K562 (cell line): Measurements from ENCODE around the gene LTBP4. TPM values are rescaled to one million over a fixed set of nuclear protein-coding genes. Genes with fewer than 3 reads are reported as not detected.

Experiments
- BHLHE40 ChIP-seq: IDR thresholded peaks from 2 replicates; pipeline ENCODE4 v1.6.1; 2011; ENCODE audit warnings: low read length, improper control_type of control experiment
- CAMTA2 ChIP-seq: fragments of 250-450 bp; sonication (Bioruptor Pico); conservative IDR thresholded peaks from 2 replicates; pipeline ENCODE4 v1.5.1; 2022
- CHCHD3 ChIP-seq: fragments of 250-450 bp; sonication (Bioruptor Pico); IDR thresholded peaks from 2 replicates; pipeline ENCODE4 v2.1.2; 2022; ENCODE audit warnings: mild to moderate bottlenecking
- E2F6 ChIP-seq, 2 experiments: IDR thresholded peaks; 2 replicates each; pipeline ENCODE4 v1.6.1; 2011; ENCODE audit warnings: borderline replicate concordance in 1 of 2, control low read depth in 1 of 2, low read depth in 1 of 2, low read length in 1 of 2, mild to moderate bottlenecking in 1 of 2, mixed read lengths in 1 of 2, moderate library complexity in 1 of 2; ENCODE audit not compliant: insufficient read depth in 1 of 2, insufficient read length in 1 of 2, poor library complexity in 1 of 2, severe bottlenecking in 1 of 2; ENCODE audit errors: extremely low read depth in 1 of 2
- ELK3 ChIP-seq: fragments of 450-650 bp; formaldehyde crosslinking; IDR thresholded peaks from 2 replicates; pipeline ENCODE4 v1.4.0; 2020; ENCODE audit warnings: mild to moderate bottlenecking
- HEY1 ChIP-seq: fragments of 250-450 bp; sonication (Bioruptor Pico); IDR thresholded peaks from 2 replicates; pipeline ENCODE4 v1.5.0; 2020; ENCODE audit warnings: mild to moderate bottlenecking, moderate library complexity, borderline replicate concordance
- KAT8 ChIP-seq: fragments of 450-650 bp; IDR thresholded peaks from 2 replicates; pipeline ENCODE4 v1.6.1; 2016; ENCODE audit warnings: low read depth, mild to moderate bottlenecking
- MAX ChIP-seq: sonication (generic); formaldehyde crosslinking; IDR thresholded peaks from 2 replicates; pipeline ENCODE4 v1.9.0; 2022; ENCODE audit warnings: mild to moderate bottlenecking, missing genetic modification reagents
- PHF21A ChIP-seq: fragments of 450-650 bp; IDR thresholded peaks from 2 replicates; pipeline ENCODE4 v1.6.1; 2017; ENCODE audit warnings: low read depth, borderline replicate concordance
- ZBTB40 ChIP-seq, 2 experiments: fragments of 450-650 bp in 1 of 2; sonication (generic) in 1 of 2; formaldehyde crosslinking in 1 of 2; IDR thresholded peaks; 2 replicates each; pipeline versions ENCODE4 v1.7.1 to v1.9.0; 2016 to 2022; ENCODE audit warnings: inconsistent platforms in 1 of 2, mild to moderate bottlenecking in 1 of 2, missing genetic modification reagents in 1 of 2
- ZBTB5 ChIP-seq: fragments of 450-650 bp; IDR thresholded peaks from 2 replicates; pipeline ENCODE4 v1.6.1; 2017; ENCODE audit warnings: antibody characterized with exemption
- ZFX ChIP-seq: sonication (generic); formaldehyde crosslinking; IDR thresholded peaks from 2 replicates; pipeline ENCODE4 v1.8.0; 2022; ENCODE audit warnings: mild to moderate bottlenecking, missing genetic modification reagents, moderate library complexity
- ZNF174 ChIP-seq: fragments of 250-450 bp; sonication (Bioruptor Pico); IDR thresholded peaks from 2 replicates; pipeline ENCODE4 v1.4.0; 2020; ENCODE audit warnings: mild to moderate bottlenecking
- ZNF263 ChIP-seq: sonication (generic); formaldehyde crosslinking; IDR thresholded peaks from 2 replicates; pipeline ENCODE4 v1.8.0; 2022; ENCODE audit warnings: mild to moderate bottlenecking, missing genetic modification reagents, borderline replicate concordance
- polyA plus RNA-seq, 8 experiments: library from polyadenylated mRNA; depleted of rRNA in 4 of 8; stranded (reverse) in 5 of 8; unstranded in 3 of 8; fragments of >200 nt; fragmentation: Nextera tagmentation in 2 of 8; fragmentation: Illumina TruSeq in 1 of 8; extraction: Ambion mirVana in 2 of 8; extraction: Trizol in 1 of 8; gene quantifications; 2 replicates each; pipeline versions ENCODE4 v1.2.1 to v1.2.3, GENCODE V29; 2011 to 2014; ENCODE audit warnings: inconsistent platforms in 1 of 8, missing spikeins in 1 of 8
- total RNA-seq, 7 experiments: library from RNA; depleted of rRNA in 6 of 7; stranded (reverse); fragments of >200 nt in 6 of 7; fragmentation: Illumina TruSeq in 2 of 7; extraction: Trizol in 2 of 7; gene quantifications; 2 replicates each; pipeline versions ENCODE4 v1.2.1 to v1.2.3, GENCODE V29; 2011 to 2021; ENCODE audit warnings: low replicate concordance in 1 of 7

LTBP4 gene
- total and polyA plus RNA-seq, 9 of the 15 experiments (the other 6 are each of a cell fraction or from before 2014, with no cell fraction given): 0.35 to 160 (median 31.6) TPM

- TF ChIP-seq ZBTB40 (IDR thresholded peaks at IDR 0.05) (peak; percentile 46; the same call in 1 of the 2 replicates), ZBTB40 (CRISPR knock-in tag; IDR thresholded peaks at IDR 0.05) (no peak), HEY1 (CRISPR knock-in tag) (no peak), ZNF174 (CRISPR knock-in tag) (no peak), ZFX (CRISPR knock-in tag) (peak; percentile 1; the same call in 1 of the 2 replicates), CAMTA2 (no peak), MAX (0 out of 2 replicates have a peak, but pooled peaks have one; percentile 22), KAT8 (no peak), PHF21A (0 out of 2 replicates have a peak, but pooled peaks have one; percentile 49), ELK3 (CRISPR knock-in tag) (no peak), ZNF263 (CRISPR knock-in tag) (no peak), E2F6 (IDR thresholded peaks at IDR 0.05; ENCODE audit: borderline replicate concordance in 1 of 2, extremely low read depth in 1 of 2, insufficient read depth in 1 of 2, insufficient read length in 1 of 2, low read depth in 1 of 2, low read length in 1 of 2, poor library complexity in 1 of 2, severe bottlenecking in 1 of 2) (peak in 1 of 2 experiments; percentile 38), ZBTB5 (no peak), BHLHE40 (no peak), CHCHD3 (CRISPR knock-in tag) (no peak)
Observed at GRCh38 chr19:40597329-40597838, 3.8 kb upstream of the LTBP4 start (continued).
